PC-3 (cell line): ENCODE data around the gene OXGR1.

Experiments used
- EZH2 ChIP-seq: fragments of 300-600 bp; sonication (generic); IDR thresholded peaks from one replicate; pipeline ENCODE4 v1.6.1; 2017; ENCODE audit warnings: antibody characterized with exemption, mild to moderate bottlenecking, low read length; ENCODE audit not compliant: unreplicated experiment
- EZH2phosphoT487 ChIP-seq: fragments of 300-600 bp; sonication (generic); IDR thresholded peaks from 2 replicates; pipeline ENCODE4 v1.6.1; 2018; ENCODE audit warnings: mild to moderate bottlenecking, antibody characterized with exemption, low read length, borderline replicate concordance
- TF ChIP-seq, protein P1 (sequence below): fragments of 300-600 bp; sonication (generic); conservative IDR thresholded peaks from 2 replicates; pipeline ENCODE4 v1.5.1; 2017; ENCODE audit warnings: antibody characterized with exemption, low read depth, mild to moderate bottlenecking, low read length

DNA sequence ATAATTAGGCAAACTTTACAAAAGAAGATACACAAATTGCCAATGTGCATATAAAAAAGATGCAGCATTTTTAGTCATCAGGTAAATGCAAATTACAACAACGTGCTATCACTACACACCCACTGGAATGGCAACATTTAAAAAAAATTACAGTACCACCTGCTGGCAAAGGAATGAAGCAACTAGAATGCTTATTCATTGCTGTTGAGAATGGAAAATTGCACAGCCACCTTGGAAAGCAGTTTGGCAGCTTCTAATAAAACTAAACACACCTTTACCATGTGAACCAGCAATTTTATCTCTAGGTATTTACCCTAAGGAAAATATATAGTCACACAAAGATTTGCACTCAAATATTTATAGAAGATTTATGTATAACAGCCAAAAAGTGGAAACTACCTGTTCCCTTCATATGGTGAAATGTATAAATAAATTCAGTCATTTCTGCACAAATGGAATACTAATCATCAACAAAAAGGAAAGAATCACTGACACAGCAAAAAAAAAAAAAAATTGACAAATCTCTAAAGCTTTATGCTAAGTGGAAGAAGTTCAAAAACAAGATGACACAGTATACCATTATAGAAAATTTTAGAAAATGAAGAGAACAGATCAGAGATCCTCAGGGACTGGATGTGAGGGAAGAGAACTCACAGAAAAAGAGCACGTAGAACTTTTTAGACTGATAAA is 30.3 kb downstream of the OXGR1 start:
- TF ChIP-seq, protein P1, sequence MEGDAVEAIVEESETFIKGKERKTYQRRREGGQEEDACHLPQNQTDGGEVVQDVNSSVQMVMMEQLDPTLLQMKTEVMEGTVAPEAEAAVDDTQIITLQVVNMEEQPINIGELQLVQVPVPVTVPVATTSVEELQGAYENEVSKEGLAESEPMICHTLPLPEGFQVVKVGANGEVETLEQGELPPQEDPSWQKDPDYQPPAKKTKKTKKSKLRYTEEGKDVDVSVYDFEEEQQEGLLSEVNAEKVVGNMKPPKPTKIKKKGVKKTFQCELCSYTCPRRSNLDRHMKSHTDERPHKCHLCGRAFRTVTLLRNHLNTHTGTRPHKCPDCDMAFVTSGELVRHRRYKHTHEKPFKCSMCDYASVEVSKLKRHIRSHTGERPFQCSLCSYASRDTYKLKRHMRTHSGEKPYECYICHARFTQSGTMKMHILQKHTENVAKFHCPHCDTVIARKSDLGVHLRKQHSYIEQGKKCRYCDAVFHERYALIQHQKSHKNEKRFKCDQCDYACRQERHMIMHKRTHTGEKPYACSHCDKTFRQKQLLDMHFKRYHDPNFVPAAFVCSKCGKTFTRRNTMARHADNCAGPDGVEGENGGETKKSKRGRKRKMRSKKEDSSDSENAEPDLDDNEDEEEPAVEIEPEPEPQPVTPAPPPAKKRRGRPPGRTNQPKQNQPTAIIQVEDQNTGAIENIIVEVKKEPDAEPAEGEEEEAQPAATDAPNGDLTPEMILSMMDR: peak; percentile 45
- TF ChIP-seq EZH2phosphoT487 (no peak), EZH2 (no peak)
